ENCODE measurements around the gene NAA80.

NAA80 gene

DNA sequence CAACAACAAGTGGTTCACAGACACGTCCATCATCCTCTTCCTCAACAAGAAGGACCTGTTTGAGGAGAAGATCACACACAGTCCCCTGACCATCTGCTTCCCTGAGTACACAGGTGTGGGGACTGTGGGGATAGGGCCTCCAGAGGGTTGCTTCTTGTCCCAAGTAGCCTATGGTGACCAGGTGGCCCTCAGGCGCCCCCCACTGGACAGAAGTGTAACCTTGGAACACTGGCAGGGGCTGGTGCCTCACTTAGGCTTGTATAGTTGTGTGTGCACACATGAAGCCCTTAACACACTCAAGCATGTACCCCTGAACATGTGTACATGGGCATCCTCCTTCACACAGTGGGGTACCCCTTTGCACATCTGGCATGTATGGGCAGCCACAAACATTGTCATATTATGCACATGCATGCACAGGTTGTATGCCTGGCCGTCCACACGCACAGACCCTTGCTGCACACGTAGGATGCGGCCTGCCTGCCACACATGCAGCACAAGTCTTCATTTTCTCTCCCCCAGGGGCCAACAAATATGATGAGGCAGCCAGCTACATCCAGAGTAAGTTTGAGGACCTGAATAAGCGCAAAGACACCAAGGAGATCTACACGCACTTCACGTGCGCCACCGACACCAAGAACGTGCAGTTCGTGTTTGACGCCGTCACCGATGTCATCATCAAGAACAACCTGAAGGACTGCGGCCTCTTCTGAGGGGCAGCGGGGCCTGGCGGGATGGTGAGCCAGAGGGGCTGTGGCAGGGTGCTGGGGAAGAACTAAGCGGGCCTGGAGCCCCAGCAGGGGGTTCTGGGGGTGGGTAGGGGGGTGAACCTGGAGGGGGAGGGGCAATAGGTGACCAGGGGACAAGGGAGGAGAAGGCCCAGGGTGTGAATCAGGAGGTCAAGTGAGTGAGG is 42.0 kb downstream of the NAA80 start:
- ChIA-PET CTCF (interaction anchor here (0.7 to 1.9 kb wide), 2 partner anchors 9 to 11 kb away, joined by 3 to 6 read pairs; no protein-coding TSS in a partner anchor), POLR2A (ENCODE audit: low non-redundant PET) (no interaction called here)
- TF ChIP-seq, protein P1, sequence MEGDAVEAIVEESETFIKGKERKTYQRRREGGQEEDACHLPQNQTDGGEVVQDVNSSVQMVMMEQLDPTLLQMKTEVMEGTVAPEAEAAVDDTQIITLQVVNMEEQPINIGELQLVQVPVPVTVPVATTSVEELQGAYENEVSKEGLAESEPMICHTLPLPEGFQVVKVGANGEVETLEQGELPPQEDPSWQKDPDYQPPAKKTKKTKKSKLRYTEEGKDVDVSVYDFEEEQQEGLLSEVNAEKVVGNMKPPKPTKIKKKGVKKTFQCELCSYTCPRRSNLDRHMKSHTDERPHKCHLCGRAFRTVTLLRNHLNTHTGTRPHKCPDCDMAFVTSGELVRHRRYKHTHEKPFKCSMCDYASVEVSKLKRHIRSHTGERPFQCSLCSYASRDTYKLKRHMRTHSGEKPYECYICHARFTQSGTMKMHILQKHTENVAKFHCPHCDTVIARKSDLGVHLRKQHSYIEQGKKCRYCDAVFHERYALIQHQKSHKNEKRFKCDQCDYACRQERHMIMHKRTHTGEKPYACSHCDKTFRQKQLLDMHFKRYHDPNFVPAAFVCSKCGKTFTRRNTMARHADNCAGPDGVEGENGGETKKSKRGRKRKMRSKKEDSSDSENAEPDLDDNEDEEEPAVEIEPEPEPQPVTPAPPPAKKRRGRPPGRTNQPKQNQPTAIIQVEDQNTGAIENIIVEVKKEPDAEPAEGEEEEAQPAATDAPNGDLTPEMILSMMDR (conservative IDR thresholded peaks at IDR 0.05; ENCODE audit: low read depth): peak; percentile 53
- H3K27ac ChIP-seq: peak overlapping the region; percentile 100
- no peak for DNase-seq (ENCODE audit: low spot score)

DNA sequence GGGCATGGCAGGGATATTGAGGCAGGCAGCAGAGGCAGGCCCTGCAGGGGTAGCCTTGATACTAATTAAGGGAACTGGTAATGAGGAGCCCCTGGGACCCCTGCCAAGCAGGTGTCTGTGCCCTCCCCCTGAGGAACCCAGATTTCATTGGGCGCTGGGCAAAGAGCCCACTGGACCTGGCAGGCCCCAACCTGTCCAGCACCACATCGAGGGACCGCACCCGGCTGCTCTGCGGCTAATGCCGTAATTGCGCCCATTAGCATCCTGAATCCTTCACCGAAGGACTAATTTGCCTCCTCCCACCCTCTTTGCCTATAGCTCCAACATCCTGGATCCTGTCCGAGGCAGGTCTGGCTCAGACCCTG is 44.0 kb downstream of the NAA80 start:
- CTCF ChIA-PET: interaction anchor here (0.5 to 1.9 kb wide), 3 partner anchors 9 to 81 kb away, joined by 4 to 6 read pairs (median 4); no protein-coding TSS in a partner anchor

DNA sequence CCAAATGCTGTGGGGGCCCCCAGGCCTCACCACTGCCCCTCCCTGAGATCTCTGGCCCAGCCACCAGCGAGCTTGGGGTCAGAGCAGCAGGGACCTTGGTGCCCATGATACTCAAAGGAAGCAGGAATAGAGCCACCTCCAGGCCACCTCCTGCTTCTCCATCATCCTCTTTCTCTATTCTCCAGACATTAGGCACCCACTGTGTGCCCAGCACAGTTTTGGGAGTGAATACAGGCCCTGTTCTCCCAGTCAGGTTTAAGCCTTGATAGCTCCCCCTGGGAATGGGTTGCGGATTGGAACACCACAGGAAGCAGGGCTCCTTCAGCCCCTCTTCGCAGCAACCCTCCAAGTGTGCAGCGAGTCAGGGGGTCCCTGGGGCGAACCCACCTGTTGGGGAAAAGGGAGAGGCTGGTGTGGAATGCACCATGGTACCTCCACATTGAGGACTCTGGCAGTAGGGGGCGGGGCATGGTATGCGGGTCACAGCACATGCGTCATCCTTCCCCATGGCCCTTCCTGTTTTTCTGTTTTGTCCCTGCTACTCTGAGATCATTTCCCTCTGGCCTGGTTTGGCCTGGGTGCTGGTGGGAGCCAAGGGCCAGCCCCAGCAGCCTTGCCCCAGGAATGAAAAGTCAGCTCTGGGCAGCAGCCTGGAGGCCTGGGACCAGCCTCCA is 44.5 kb downstream of the NAA80 start:
- ChIA-PET CTCF (interaction anchor here (1.9 kb wide), 1 partner anchor 8 kb away, joined by 6 read pairs; no protein-coding TSS in a partner anchor), POLR2A (ENCODE audit: low non-redundant PET) (no interaction called here)
- peak; percentile 59 for DNase-seq (ENCODE audit: low spot score)
- TF ChIP-seq, protein P1 (conservative IDR thresholded peaks at IDR 0.05; ENCODE audit: low read depth): no peak
- peak overlapping the region; percentile 100 for H3K27ac ChIP-seq

More for the DNA sequence above, 44.0 kb downstream of the NAA80 start:
- H3K27ac ChIP-seq: peak overlapping the region; percentile 100
- POLR2A ChIA-PET (ENCODE audit: low non-redundant PET): no interaction called here
- TF ChIP-seq, protein P1 (conservative IDR thresholded peaks at IDR 0.05; ENCODE audit: low read depth): no peak
- DNase-seq (ENCODE audit: low spot score): no peak

GRCh38 chr3:50251220-50251619 is 48.0 kb downstream of the NAA80 start:
- peak overlapping the region; percentile 100 for H3K27ac ChIP-seq

DNA sequence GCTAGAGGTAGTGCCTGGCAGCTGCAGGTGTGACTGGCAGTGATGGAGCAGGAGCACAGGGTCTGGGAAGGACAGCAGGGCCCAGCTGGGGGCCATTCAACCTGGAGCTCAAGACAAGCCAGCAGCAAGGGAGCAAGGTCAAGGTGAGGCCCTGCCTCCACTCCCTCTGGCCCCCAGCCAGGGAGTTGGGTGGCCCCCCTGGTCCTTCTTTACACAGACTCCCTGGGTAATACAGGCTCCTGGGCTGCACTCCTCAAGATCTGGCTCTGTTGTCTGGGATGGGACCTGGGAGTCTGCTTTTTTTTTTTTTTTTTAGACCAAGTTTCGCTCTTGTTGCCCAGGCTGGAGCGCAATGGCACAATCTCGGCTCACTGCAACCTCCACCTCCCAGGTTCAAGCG is 48.7 kb downstream of the NAA80 start:
- H3K27ac ChIP-seq: peak overlapping the region; percentile 100
- DNase-seq (ENCODE audit: low spot score): no peak
- TF ChIP-seq, protein P1 (conservative IDR thresholded peaks at IDR 0.05; ENCODE audit: low read depth): no peak
- ChIA-PET CTCF (interaction anchor here (0.7 kb wide), 1 partner anchor 10 kb away, joined by 3 read pairs; no protein-coding TSS in a partner anchor), POLR2A (ENCODE audit: low non-redundant PET) (no interaction called here)

More at GRCh38 chr3:50251220-50251619, 48.0 kb downstream of the NAA80 start:
- peak; percentile 78 for DNase-seq (ENCODE audit: low spot score)
- ChIA-PET CTCF (interaction anchor here (0.5 to 0.6 kb wide), 2 partner anchors 9 to 26 kb away, joined by 3 read pairs; no protein-coding TSS in a partner anchor), POLR2A (ENCODE audit: low non-redundant PET) (interaction anchor here (0.6 to 0.9 kb wide), 2 partner anchors 16 to 77 kb away, joined by 3 to 4 read pairs; partner anchors contain the start of genes GNAI2 and TUSC2)
- TF ChIP-seq, protein P1 (conservative IDR thresholded peaks at IDR 0.05; ENCODE audit: low read depth): no peak

GRCh38 chr3:50249457-50249856 is 49.7 kb downstream of the NAA80 start:
- peak overlapping the region; percentile 100 for H3K27ac ChIP-seq
- ChIA-PET CTCF (interaction anchor here (1.1 kb wide), 1 partner anchor 21 kb away, joined by 5 read pairs; no protein-coding TSS in a partner anchor), POLR2A (ENCODE audit: low non-redundant PET) (no interaction called here)
- TF ChIP-seq, protein P1 (conservative IDR thresholded peaks at IDR 0.05; ENCODE audit: low read depth): no peak
- DNase-seq (ENCODE audit: low spot score): no peak

Measured in RWPE1 (cell line).